ENCODE data around the gene DNAJB7. TPM values are rescaled to one million over a fixed set of nuclear protein-coding genes. Genes with fewer than 3 reads are reported as not detected.
A peak's percentile ranks its signal among the peaks of the same experiment; 100 is the strongest.
"Not testable (repeated sequence)": the region's sequence is repeated elsewhere in the genome, so short reads cannot be mapped to it uniquely, and the experiment has no call there.

The DNAJB7 gene
- not detected in 2 replicates for total RNA-seq

- DNase-seq (ENCODE audit: low read depth) = no peak
These were observed at the start of gene DNAJB7 for GRCh38 chr22:40862013-40862412. DNAJB7 (minus strand) TSS chr22:40862113; CDS start chr22:40861994, 119 bp downstream.

- no peak for DNase-seq (ENCODE audit: low read depth)
These were observed 47.0 kb upstream of the DNAJB7 start for GRCh38 chr22:40908895-40909294.

GRCh38 chr22:40904101-40904500 is 42.2 kb upstream of the DNAJB7 start:
- peak; percentile 3 for DNase-seq (ENCODE audit: low read depth)

DNA sequence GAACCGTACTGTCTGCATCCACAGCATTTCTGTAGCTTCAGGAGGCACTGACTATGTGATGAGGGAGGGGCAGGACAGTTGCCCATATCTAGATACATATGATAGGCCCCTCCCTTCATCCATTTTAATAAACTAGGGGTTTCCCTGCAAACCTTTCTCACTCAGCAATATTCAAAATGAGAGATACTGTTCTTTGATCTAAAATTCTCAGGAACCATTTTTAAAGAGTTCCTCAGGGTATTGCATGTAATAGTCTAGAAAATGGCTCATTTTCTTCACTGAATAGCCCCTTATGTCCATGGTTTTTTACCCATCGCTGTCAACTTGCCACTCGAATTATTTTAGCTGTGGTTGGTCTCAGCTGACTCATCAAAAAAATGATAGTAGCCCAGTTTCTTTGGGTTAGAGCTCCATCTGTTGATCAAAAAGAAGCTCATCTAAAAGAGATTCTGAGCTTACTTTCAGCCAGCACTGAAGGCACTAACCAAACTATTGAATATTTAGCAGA is 37.0 kb upstream of the DNAJB7 start:
- DNase-seq (ENCODE audit: low read depth) = peak; percentile 74

DNA sequence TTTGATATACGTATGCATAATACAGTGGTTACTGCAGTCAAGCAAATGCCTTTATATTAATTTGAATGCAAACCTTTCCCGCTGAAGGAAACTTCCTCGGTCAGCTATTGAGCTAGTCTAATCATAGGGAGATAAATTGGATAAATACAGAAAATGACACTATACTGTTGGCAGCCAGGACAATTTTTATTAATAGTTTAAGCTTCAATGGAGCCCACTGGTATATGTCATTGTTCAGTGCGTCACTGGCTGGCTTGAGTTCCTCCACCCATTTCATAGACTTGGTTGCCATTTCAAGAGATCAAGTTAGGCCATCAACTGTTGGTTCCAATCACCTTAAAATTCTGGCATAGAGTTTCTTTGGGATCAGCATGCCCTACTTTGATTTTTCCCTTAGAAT is 32.5 kb upstream of the DNAJB7 start:
- no peak for DNase-seq (ENCODE audit: low read depth)

DNA sequence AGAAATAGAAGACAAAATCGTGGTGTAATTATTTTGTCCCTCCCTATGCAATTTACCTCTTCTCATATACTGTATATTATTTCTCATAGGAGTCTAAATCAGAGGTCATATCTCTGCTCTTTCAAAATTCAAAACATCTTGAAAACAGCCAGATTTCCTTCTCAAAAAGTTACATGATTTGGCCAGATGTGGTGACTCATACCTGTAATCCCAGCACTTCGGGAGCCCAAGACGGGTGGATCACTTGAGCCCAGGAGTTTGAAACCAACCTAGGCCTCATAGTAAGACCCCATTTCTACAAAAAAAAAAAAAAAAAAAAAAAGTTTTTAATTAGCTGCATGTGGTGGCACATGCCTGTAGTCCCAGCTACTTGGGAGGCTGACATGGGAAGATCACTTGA is 29.0 kb upstream of the DNAJB7 start:
- DNase-seq (ENCODE audit: low read depth) = no peak

- no peak for DNase-seq (ENCODE audit: low read depth)
These were observed 27.2 kb upstream of the DNAJB7 start for GRCh38 chr22:40889116-40889515.

DNA sequence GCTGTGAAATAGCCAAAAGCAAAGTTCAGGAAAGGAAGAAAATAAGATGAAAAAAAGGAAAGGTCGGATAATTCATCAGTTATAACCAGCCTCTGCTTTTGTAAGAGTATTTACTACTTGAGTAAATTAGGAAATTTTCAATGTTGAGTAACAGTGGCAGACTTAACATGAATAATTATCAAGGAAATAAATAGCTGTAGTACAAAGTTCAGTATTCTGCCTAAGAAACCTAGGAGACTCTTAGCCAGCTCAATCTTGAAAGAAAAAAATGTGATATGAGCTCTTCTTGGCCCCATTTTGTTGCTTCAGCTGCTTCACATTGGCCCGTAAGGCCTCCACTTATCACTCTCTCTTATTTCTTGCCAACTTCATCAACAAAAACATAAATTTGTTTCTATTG is 17.0 kb upstream of the DNAJB7 start:
- DNase-seq (ENCODE audit: low read depth) = peak; percentile 20

DNA sequence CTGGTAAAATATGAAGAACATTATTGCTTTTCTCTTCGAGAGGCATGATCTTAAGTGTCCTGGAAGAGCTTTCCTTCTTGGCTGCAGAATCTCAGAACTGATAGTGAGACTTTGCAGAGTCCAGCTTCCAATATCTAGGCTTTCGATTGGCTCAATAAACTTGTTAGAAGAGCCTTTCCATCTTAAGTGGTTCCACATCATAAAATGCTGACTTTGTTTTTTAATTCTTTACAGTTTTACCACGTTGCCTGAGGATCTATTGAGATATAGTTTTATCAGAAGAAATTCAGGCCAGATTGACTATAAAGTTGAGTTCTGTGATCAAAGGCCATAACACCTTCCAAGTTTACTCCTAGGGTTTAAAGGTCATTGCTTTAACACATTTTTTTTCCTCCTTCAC is 15.6 kb upstream of the DNAJB7 start:
- DNase-seq (ENCODE audit: low read depth) = no peak

DNA sequence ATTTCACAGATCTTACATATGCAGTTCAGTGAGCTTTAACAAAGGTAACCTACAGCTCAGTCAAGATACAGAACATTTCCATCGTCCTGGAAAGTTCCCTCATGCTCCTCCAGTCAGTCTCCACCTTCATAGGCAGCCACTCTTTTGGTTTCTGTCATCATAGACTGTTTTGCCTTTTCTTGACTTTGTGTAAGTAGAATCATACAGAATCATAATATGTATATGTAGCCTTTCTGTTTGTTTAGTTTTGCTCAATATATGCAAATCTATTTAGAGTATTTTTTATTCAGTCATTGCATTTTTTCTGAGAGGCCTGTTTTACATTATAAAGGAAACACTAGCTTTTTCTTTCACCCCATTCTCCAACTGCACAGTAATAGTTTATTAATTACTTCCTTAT is 15.0 kb upstream of the DNAJB7 start:
- no peak for DNase-seq (ENCODE audit: low read depth)

GRCh38 chr22:40875111-40875510 is 13.2 kb upstream of the DNAJB7 start:
- no peak for DNase-seq (ENCODE audit: low read depth)

- DNase-seq (ENCODE audit: low read depth) = no peak
These were observed 12.1 kb upstream of the DNAJB7 start for GRCh38 chr22:40874016-40874415.

DNA sequence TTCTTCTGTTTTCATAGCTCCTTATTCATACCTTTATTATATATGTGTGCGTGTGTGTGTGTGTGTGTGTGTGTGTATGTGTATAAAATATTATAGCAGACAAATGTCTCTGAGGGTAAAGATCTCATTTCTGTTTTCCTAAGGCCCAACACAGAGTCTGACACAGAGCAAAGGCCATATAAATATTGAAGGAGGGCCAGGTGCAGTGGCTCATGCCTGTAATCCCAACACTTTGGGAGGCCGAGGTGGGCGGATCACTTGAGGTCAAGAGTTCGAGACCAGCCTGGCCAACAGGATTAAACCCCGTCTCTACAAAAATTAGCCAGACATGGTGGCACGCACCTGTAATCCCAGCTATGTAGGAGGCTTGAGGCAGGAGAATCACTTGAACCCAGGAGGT is 6.5 kb upstream of the DNAJB7 start:
- not testable (repeated sequence) for DNase-seq (ENCODE audit: low read depth)

- no peak for DNase-seq (ENCODE audit: low read depth)
These were observed 5.2 kb upstream of the DNAJB7 start for GRCh38 chr22:40867109-40867508.

DNA sequence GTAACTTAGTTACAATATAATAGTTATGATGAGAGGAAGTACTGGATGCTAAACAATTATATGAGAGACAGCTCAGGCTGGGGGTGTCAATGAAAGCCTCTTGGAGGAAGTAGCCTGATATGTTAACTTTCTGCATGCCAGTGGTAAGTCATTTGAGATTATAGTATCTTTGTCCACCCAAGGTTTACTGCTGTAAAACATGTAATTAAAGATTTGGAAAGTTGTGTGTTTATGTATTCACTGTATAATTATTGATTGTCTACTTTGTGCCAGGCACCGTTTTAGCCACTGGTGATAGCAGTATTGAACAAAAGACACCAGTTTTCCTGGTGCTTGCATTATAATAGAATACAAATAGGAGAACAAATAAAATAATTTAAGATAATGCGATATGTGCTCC is 624 bp upstream of the DNAJB7 start:
- DNase-seq (ENCODE audit: low read depth) = no peak

- DNase-seq (ENCODE audit: low read depth) = no peak
These were observed 4.5 kb downstream of the DNAJB7 start for GRCh38 chr22:40857309-40857855.

DNA sequence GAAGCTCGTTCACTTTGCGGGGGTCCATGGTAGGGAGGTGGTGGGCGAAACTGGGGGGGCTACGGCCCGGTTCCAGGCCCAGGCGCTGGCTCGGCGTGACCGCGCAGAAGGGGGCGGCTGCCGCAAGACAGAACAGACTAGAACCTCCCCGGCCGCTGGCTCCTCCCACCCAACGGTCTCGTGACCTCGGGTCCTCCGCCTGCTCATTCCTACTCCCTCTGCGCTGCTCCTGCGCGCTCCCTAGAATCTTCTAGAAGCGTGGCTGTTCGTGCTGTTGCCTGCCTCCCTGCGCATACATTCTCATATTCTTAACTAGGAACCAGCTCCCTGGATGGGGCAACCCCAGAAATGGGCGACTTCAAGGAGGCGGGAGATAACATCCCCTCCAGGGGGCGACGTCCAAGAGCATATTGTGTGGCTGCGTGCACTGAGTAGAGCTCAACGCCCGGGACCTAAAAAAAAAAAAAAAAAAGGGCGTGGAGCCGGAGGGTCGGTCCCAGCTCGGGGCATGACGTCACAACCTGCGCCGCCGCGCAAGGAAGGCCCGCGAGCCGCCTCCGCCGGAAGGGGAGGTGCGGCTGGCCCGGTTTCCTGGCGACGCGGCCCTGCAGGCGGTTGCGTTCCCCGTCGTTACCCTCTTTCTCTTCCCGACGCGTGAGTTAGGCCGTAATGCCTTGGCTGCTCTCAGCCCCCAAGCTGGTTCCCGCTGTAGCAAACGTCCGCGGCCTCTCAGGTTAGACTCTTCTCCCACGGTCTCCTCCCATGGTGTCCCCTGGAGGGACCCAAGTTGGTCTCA is 5.2 kb downstream of the DNAJB7 start, which contains the start of the genes ST13 and XPNPEP3:
Gene ST13, minus strand, starts transcription at position 127 of the 796 bp plus-strand sequence. Its CDS starts 99 bp downstream, at position 28.
Gene XPNPEP3, plus strand, starts transcription at position 636 of the 796 bp plus-strand sequence. Its CDS starts 34 bp downstream, at position 670.
- DNase-seq (ENCODE audit: low read depth) = peak; percentile 89

DNA sequence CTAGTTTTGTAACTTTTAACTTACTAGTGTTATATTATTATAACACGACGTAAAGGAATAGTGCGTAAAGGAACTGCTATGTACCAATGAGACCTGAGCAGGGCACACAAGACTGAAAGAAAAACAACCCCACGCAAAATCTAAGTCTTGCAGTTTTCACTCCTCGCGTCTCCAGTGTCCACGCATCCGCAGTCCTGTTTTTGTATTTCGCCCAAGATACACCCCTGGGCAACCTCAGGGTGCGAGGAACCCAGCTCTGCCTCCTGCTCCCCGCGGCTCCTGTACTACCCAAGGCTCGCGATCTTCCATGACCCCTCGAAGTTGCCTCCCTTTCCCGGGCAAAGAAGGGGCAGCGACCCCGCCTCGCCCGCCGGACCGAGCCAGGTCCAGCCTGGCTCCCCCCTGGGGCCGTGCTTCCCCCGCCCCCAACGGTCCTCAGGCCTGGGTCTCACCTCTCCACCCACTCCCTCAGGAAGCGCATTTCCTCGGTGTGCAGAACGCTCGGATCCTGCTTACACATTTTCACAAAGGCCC is 5.9 kb downstream of the DNAJB7 start:
- DNase-seq (ENCODE audit: low read depth) = no peak

GRCh38 chr22:40855071-40855978 is 6.6 kb downstream of the DNAJB7 start:
- DNase-seq (ENCODE audit: low read depth) = no peak

- no peak for DNase-seq (ENCODE audit: low read depth)
These were observed 8.0 kb downstream of the DNAJB7 start for GRCh38 chr22:40853961-40854360.

- DNase-seq (ENCODE audit: low read depth) = no peak
These were observed 8.6 kb downstream of the DNAJB7 start for GRCh38 chr22:40853333-40853732.

GRCh38 chr22:40845816-40846215 is 16.1 kb downstream of the DNAJB7 start:
- DNase-seq (ENCODE audit: low read depth) = not testable (repeated sequence)

All from renal cortical epithelial cell (primary cell).